Nephron (organoid): ENCODE results near the gene LHFPL6.

ENCODE experiments used
- H3K27ac Mint-ChIP-seq, 3 experiments: 2 replicates each; pipeline ENCODE4 v1.8.0; 2020; ENCODE audit warnings: mixed read lengths in 3 of 3, mild to moderate bottlenecking in 2 of 3, moderate library complexity in 1 of 3
- H3K27me3 Mint-ChIP-seq: 2 replicates; pipeline ENCODE4 v1.8.0; 2021; ENCODE audit warnings: low read depth, mild to moderate bottlenecking, moderate library complexity, mixed read lengths
- H3K36me3 Mint-ChIP-seq: 2 replicates; pipeline ENCODE4 v1.8.0; 2020; ENCODE audit warnings: low read depth, mixed read lengths
- H3K4me1 Mint-ChIP-seq: 2 replicates; pipeline ENCODE4 v1.8.0; 2020; ENCODE audit warnings: mixed read lengths
- H3K4me3 Mint-ChIP-seq, 3 experiments: 2 replicates each; pipeline ENCODE4 v1.8.0; 2020; ENCODE audit warnings: mild to moderate bottlenecking in 3 of 3, mixed read lengths in 3 of 3, moderate library complexity in 2 of 3
- H3K9me3 Mint-ChIP-seq: 2 replicates; pipeline ENCODE4 v1.8.0; 2020; ENCODE audit warnings: mixed read lengths
- CTCF ChIP-seq, 3 experiments: fragments of 200-600 bp; sonication (generic); IDR thresholded peaks; one replicate each; pipeline ENCODE4 v1.5.0; 2021; ENCODE audit warnings: antibody characterized with exemption in 3 of 3; ENCODE audit not compliant: unreplicated experiment in 3 of 3

Gene LHFPL6

GRCh38 chr13:39419876-39420275 is 183.1 kb downstream of the LHFPL6 start:
- H3K4me3 Mint-ChIP-seq = no peak overlapping the region
- peaks cover 43% of the 10 kb centered on the region for H3K4me1 Mint-ChIP-seq
- H3K27me3 Mint-ChIP-seq = no peaks in the 10 kb centered on the region
- TF ChIP-seq CTCF (IDR thresholded peaks at IDR 0.05; ENCODE audit: unreplicated experiment in 3 of 3) = no peak
- no peak overlapping the region for H3K27ac Mint-ChIP-seq
- no peaks in the 10 kb centered on the region for H3K36me3 Mint-ChIP-seq
- no peaks in the 10 kb centered on the region for H3K9me3 Mint-ChIP-seq

GRCh38 chr13:39419068-39419467 is 183.9 kb downstream of the LHFPL6 start:
- no peaks in the 10 kb centered on the region for H3K27me3 Mint-ChIP-seq
- no peak overlapping the region for H3K4me3 Mint-ChIP-seq
- no peak for TF ChIP-seq CTCF (IDR thresholded peaks at IDR 0.05; ENCODE audit: unreplicated experiment in 3 of 3)
- no peaks in the 10 kb centered on the region for H3K36me3 Mint-ChIP-seq
- H3K27ac Mint-ChIP-seq = no peak overlapping the region
- no peaks in the 10 kb centered on the region for H3K9me3 Mint-ChIP-seq
- peaks cover 51% of the 10 kb centered on the region for H3K4me1 Mint-ChIP-seq

- no peak overlapping the region for H3K27ac Mint-ChIP-seq
- no peak overlapping the region for H3K4me3 Mint-ChIP-seq
- H3K9me3 Mint-ChIP-seq = no peaks in the 10 kb centered on the region
- no peaks in the 10 kb centered on the region for H3K36me3 Mint-ChIP-seq
- peaks cover 51% of the 10 kb centered on the region for H3K4me1 Mint-ChIP-seq
- H3K27me3 Mint-ChIP-seq = no peaks in the 10 kb centered on the region
- no peak for TF ChIP-seq CTCF (IDR thresholded peaks at IDR 0.05; ENCODE audit: unreplicated experiment in 3 of 3)
These were observed 184.6 kb downstream of the LHFPL6 start for GRCh38 chr13:39418424-39418823.

GRCh38 chr13:39417643-39418042 is 185.3 kb downstream of the LHFPL6 start:
- Mint-ChIP-seq H3K27me3 (no peaks in the 10 kb centered on the region), H3K9me3 (no peaks in the 10 kb centered on the region), H3K4me3 (peak overlapping the region in 1 of 3 experiments; percentile 5), H3K4me1 (peaks cover 51% of the 10 kb centered on the region), H3K36me3 (no peaks in the 10 kb centered on the region), H3K27ac (peak overlapping the region in 2 of 3 experiments; percentile 14 to 64)
- no peak for TF ChIP-seq CTCF (IDR thresholded peaks at IDR 0.05; ENCODE audit: unreplicated experiment in 3 of 3)

- peak overlapping the region in 2 of 3 experiments; percentile 14 to 64 for H3K27ac Mint-ChIP-seq
- H3K36me3 Mint-ChIP-seq = no peaks in the 10 kb centered on the region
- H3K27me3 Mint-ChIP-seq = no peaks in the 10 kb centered on the region
- H3K4me3 Mint-ChIP-seq = peak overlapping the region in 1 of 3 experiments; percentile 5
- peak in 2 of 3 experiments; percentile 21 to 27 for TF ChIP-seq CTCF (IDR thresholded peaks at IDR 0.05; ENCODE audit: unreplicated experiment in 3 of 3)
- H3K9me3 Mint-ChIP-seq = no peaks in the 10 kb centered on the region
- peaks cover 51% of the 10 kb centered on the region for H3K4me1 Mint-ChIP-seq
These were observed 185.9 kb downstream of the LHFPL6 start for GRCh38 chr13:39417131-39417530.

- H3K4me1 Mint-ChIP-seq = peaks cover 64% of the 10 kb centered on the region
- H3K4me3 Mint-ChIP-seq = peak overlapping the region in 1 of 3 experiments; percentile 4
- no peaks in the 10 kb centered on the region for H3K9me3 Mint-ChIP-seq
- TF ChIP-seq CTCF (IDR thresholded peaks at IDR 0.05; ENCODE audit: unreplicated experiment in 3 of 3) = peak in 1 of 3 experiments; percentile 23
- no peaks in the 10 kb centered on the region for H3K27me3 Mint-ChIP-seq
- no peaks in the 10 kb centered on the region for H3K36me3 Mint-ChIP-seq
- peak overlapping the region; percentile 40 to 67 (median 64) for H3K27ac Mint-ChIP-seq
These were observed 187.8 kb downstream of the LHFPL6 start for GRCh38 chr13:39415008-39415802.
